HG02870 (cell line): Measurements from ENCODE around the gene ELANE.
"Not testable (repeated sequence)": the region's sequence is repeated elsewhere in the genome, so short reads cannot be mapped to it uniquely, and the experiment has no call there.

ENCODE experiments used
- ATAC-seq: cut with Tn5 transposase; IDR thresholded peaks from one replicate; pipeline ENCODE4 v1.9.1; 2021; ENCODE audit warnings: mild to moderate bottlenecking, moderate library complexity; ENCODE audit not compliant: unreplicated experiment

Gene ELANE

GRCh38 chr19:813219-814151 lies 38.6 kb upstream of the ELANE start:
- no peak for ATAC-seq

GRCh38 chr19:814152-815078 lies 37.7 kb upstream of the ELANE start:
- no peak for ATAC-seq

- ATAC-seq, result no peak
Measured at GRCh38 chr19:815079-815774, 36.9 kb upstream of the ELANE start.

GRCh38 chr19:815775-816499 lies 36.2 kb upstream of the ELANE start:
- ATAC-seq, result no peak

GRCh38 chr19:816500-816857 lies 35.6 kb upstream of the ELANE start:
- no peak for ATAC-seq

- ATAC-seq, result not testable (repeated sequence)
Measured at GRCh38 chr19:820212-820611, 31.9 kb upstream of the ELANE start.

- no peak for ATAC-seq
Measured at GRCh38 chr19:821231-821824, 30.8 kb upstream of the ELANE start.

- no peak for ATAC-seq
Measured at GRCh38 chr19:821825-822503, 30.1 kb upstream of the ELANE start, which contains the start of gene PLPPR3. Gene PLPPR3 (minus strand): TSS chr19:821955. CDS start chr19:821559, 396 bp downstream.

GRCh38 chr19:823565-824121 lies 28.5 kb upstream of the ELANE start:
- no peak for ATAC-seq

GRCh38 chr19:824885-825284 lies 27.2 kb upstream of the ELANE start:
- ATAC-seq, result no peak

- ATAC-seq, result no peak
Measured at GRCh38 chr19:825897-826644, 26.0 kb upstream of the ELANE start.

- ATAC-seq, result no peak
Measured at GRCh38 chr19:827314-827709, 24.8 kb upstream of the ELANE start.

- ATAC-seq, result no peak
Measured at GRCh38 chr19:827710-828321, 24.3 kb upstream of the ELANE start, which contains the start of gene AZU1. Gene AZU1 (plus strand): TSS chr19:827837. CDS start chr19:827847, 10 bp downstream.

- no peak for ATAC-seq
Measured at GRCh38 chr19:829129-829758, 22.9 kb upstream of the ELANE start.

- no peak for ATAC-seq
Measured at GRCh38 chr19:831407-832369, 20.4 kb upstream of the ELANE start.

- no peak for ATAC-seq
Measured at GRCh38 chr19:834216-834615, 17.9 kb upstream of the ELANE start.
